Stimulated activated CD4-positive, alpha-beta T cell treated with anti-CD3 and anti-CD28 coated beads, Interleukin-15, amount 100 ng/mL, for 1 hour (primary cell): ENCODE measurements around the gene PDIA4.
A peak's percentile ranks its signal among the peaks of the same experiment; 100 is the strongest.

Experiments used
- DNase-seq, 2 donors: peaks; one replicate each; pipeline ENCODE4 v3.0.0-alpha.2; 2020; ENCODE audit warnings: low read depth in 1 of 2, low spot score in 1 of 2

Gene PDIA4

GRCh38 chr7:148972375-148972774 lies 55.9 kb downstream of the PDIA4 start:
- DNase-seq = no peak

GRCh38 chr7:148967602-148968001 lies 60.7 kb downstream of the PDIA4 start:
- no peak for DNase-seq

GRCh38 chr7:148967032-148967372 lies 61.3 kb downstream of the PDIA4 start:
- no peak for DNase-seq

GRCh38 chr7:148964483-148965267 lies 63.6 kb downstream of the PDIA4 start:
- no peak for DNase-seq

DNA sequence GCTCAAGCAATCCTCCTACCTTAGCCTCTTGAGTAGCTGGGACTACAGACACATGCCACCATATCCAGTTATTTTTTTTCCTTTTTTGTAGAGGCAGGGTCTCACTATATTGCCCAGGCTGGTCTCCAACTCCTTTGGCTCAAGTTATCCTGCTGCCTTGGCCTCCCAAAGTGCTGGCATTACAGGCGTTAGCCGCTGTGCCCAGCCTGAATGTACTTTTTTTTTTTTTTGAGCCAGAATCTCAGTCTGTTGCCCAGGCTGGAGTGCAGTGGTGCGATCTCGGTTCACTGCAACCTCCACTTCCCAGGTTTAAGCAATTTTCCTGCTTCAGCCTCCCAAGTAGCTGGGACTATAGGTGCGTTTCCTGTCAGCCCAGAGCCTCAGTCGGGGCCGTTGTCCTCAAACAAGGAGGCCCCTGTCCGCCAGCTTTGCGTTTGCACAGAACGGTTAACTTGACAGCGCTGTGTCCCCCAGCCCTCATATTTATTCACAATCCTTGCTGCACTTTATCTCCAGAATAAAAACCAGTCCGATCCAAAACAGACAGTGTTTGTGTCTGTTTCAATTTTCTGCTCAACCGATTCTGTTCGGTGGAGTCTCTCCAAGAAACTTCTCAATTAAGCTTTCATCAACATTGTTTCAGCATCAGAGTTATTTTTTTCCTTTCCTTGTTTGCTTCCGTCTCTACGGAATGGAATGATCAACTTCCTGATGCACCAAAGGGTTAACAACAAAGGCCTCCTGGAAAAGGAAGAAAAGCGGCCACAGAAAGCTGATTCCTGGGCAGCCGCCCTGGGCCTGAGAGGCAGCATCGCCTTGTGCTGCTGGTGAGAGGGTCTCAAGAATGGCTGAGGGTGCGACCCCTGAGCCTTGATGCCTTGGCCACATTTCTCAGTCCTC lies 64.5 kb downstream of the PDIA4 start:
- DNase-seq = no peak

- DNase-seq = peak; percentile 28 to 43
These were observed 65.3 kb downstream of the PDIA4 start for GRCh38 chr7:148962823-148963582.

GRCh38 chr7:148962440-148962822 lies 65.9 kb downstream of the PDIA4 start:
- DNase-seq = no peak

GRCh38 chr7:148959726-148960125 lies 68.6 kb downstream of the PDIA4 start:
- DNase-seq = no peak

- DNase-seq = no peak
These were observed 70.2 kb downstream of the PDIA4 start for GRCh38 chr7:148958061-148958460.

DNA sequence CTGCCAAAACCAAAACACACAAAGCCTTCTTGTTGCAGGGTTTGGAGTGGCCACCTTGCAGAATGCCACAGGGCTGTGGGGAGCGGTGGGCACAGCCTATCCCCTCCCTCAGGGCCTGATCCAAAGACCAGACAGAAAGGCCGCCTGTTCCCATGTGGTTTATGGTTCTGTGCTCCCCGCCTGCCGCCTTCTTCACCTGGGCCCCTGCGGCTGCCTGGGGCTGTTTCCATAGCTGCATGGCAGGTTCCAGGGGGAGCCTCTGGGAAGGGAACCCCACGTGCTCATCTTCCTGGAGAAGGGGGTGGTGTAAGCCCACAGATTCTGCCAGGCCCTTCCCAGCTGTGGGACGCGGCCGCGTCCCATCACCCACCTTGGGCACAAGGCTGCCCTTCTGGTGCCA lies 73.5 kb downstream of the PDIA4 start:
- DNase-seq = no peak

GRCh38 chr7:148953676-148954075 lies 74.6 kb downstream of the PDIA4 start:
- no peak for DNase-seq
